ENCODE measurements around the gene LCE2D. TPM values are rescaled to one million over a fixed set of nuclear protein-coding genes. Genes with fewer than 3 reads are reported as not detected.

The LCE2D gene
- total RNA-seq, 1 experiment from 2014 or later, result not detected

GRCh38 chr1:152622803-152623202 is 40.4 kb upstream of the LCE2D start, which contains the start of gene LCE3A:
TSS of gene LCE3A (minus strand) at chr1:152623103. CDS start at chr1:152623103, 0 bp downstream.
- H3K18ac ChIP-seq (ENCODE audit: insufficient read length, low read depth, low read length), result no peak within 1 kb of the TSS

More at GRCh38 chr1:152622803-152623202, 40.4 kb upstream of the LCE2D start, which contains the start of gene LCE3A:
- Histone ChIP-seq H4K20me1 (ENCODE audit: control insufficient read depth, insufficient read depth, insufficient read length) (no peaks in the 10 kb centered on the region), H3K14ac (ENCODE audit: insufficient read depth, low read length) (no peak within 1 kb of the TSS), H3T11ph (ENCODE audit: low read length) (no peak within 1 kb of the TSS), H3K9me3 (ENCODE audit: control insufficient read depth, low read depth, low read length) (peaks cover 96% of the 10 kb centered on the region), H4K5ac (ENCODE audit: insufficient read length, low read depth, low read length) (no peak within 1 kb of the TSS), H3K4me2 (ENCODE audit: insufficient read depth, insufficient read length, low read length) (no peak within 1 kb of the TSS), H2BK15ac (ENCODE audit: low read depth, low read length) (no peak within 1 kb of the TSS), H3K27ac (ENCODE audit: insufficient read length, low read depth, low read length) (no peak within 1 kb of the TSS), H3K4ac (ENCODE audit: low read depth, low read length) (no peak within 1 kb of the TSS), H3K79me2 (ENCODE audit: insufficient read depth, low read length) (no peaks in the 10 kb centered on the region), H2BK120ac (ENCODE audit: low read depth, low read length, poor library complexity, severe bottlenecking) (no peak within 1 kb of the TSS), H2AK5ac (ENCODE audit: insufficient read length, low read length) (no peak within 1 kb of the TSS), H3K27me3 (ENCODE audit: insufficient read depth, low read length) (no peaks in the 10 kb centered on the region), H3K23ac (ENCODE audit: insufficient read length, low read depth, low read length) (no peak within 1 kb of the TSS), H3K23me2 (ENCODE audit: insufficient read length, low read depth, low read length, poor library complexity, severe bottlenecking) (no peaks in the 10 kb centered on the region), H2BK5ac (ENCODE audit: insufficient read length, low read length) (no peak within 1 kb of the TSS), H4K8ac (replicated peaks; ENCODE audit: insufficient read length, low read depth, low read length) (no peak within 1 kb of the TSS), H3K79me1 (ENCODE audit: insufficient read depth, low read depth, low read length, poor library complexity, severe bottlenecking) (no peaks in the 10 kb centered on the region), H4K91ac (ENCODE audit: insufficient read length, low read depth, low read length) (no peak within 1 kb of the TSS), H3K4me1 (ENCODE audit: insufficient read depth, low read length) (no peaks in the 10 kb centered on the region), H3K9ac (ENCODE audit: extremely low read depth, insufficient read length, low read length) (no peak within 1 kb of the TSS), H3K56ac (ENCODE audit: insufficient read length, low read depth, low read length) (no peak within 1 kb of the TSS), H2BK20ac (ENCODE audit: low read depth, low read length, poor library complexity, severe bottlenecking) (no peak within 1 kb of the TSS), H2BK12ac (ENCODE audit: insufficient read length, low read depth, low read length) (no peak within 1 kb of the TSS), H2AFZ (ENCODE audit: low read length) (no peak within 1 kb of the TSS)
- Mint-ChIP-seq H3K4me3 (no peak within 1 kb of the TSS), H3K27me3 (ENCODE audit: low read depth) (no peaks in the 10 kb centered on the region; the same call in 1 of the 2 replicates), H3K9me3 (peaks cover 91 to 92% of the 10 kb centered on the region in 2 experiments), H3K36me3 (ENCODE audit: insufficient read depth in 1 of 3, low read depth in 3 of 3) (peaks cover 10 to 50% (median 17%) of the 10 kb centered on the region in 3 experiments; a peak in 5 of 7 replicates), H3K4me1 (no peaks in the 10 kb centered on the region), H3K27ac (no peak within 1 kb of the TSS)
- WGBS (ENCODE audit: extremely low coverage, insufficient read length, low lambda C conversion rate), result no CpG with 5 or more reads among the region's 10 CpGs
- DNase-seq, result no peak
- TF ChIP-seq, protein P1, sequence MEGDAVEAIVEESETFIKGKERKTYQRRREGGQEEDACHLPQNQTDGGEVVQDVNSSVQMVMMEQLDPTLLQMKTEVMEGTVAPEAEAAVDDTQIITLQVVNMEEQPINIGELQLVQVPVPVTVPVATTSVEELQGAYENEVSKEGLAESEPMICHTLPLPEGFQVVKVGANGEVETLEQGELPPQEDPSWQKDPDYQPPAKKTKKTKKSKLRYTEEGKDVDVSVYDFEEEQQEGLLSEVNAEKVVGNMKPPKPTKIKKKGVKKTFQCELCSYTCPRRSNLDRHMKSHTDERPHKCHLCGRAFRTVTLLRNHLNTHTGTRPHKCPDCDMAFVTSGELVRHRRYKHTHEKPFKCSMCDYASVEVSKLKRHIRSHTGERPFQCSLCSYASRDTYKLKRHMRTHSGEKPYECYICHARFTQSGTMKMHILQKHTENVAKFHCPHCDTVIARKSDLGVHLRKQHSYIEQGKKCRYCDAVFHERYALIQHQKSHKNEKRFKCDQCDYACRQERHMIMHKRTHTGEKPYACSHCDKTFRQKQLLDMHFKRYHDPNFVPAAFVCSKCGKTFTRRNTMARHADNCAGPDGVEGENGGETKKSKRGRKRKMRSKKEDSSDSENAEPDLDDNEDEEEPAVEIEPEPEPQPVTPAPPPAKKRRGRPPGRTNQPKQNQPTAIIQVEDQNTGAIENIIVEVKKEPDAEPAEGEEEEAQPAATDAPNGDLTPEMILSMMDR (conservative IDR thresholded peaks at IDR 0.05), result no peak

All from H9 (cell line).